ENCODE measurements around the gene RERG.

- TF ChIP-seq CTCF (conservative IDR thresholded peaks at IDR 0.05; ENCODE audit: low read depth, low read length) (no peak), POLR2A (IDR thresholded peaks at IDR 0.05; ENCODE audit: low read depth, low read length) (no peak), MAZ (IDR thresholded peaks at IDR 0.05; ENCODE audit: borderline replicate concordance, low read depth, low read length) (no peak), SMC3 (IDR thresholded peaks at IDR 0.05; ENCODE audit: low read depth, low read length) (no peak), RAD21 (IDR thresholded peaks at IDR 0.05; ENCODE audit: low read length) (no peak), USF2 (IDR thresholded peaks at IDR 0.05; ENCODE audit: low read depth, low read length) (no peak), NFE2L2 (IDR thresholded peaks at IDR 0.05; ENCODE audit: low read depth, low read length) (no peak), RFX5 (IDR thresholded peaks at IDR 0.05; ENCODE audit: low read depth, low read length) (no peak), CEBPB (IDR thresholded peaks at IDR 0.05; ENCODE audit: low read depth, low read length) (peak; percentile 50), FOS (IDR thresholded peaks at IDR 0.05; ENCODE audit: low read depth, low read length) (no peak)
Measured at GRCh38 chr12:15256761-15257160, 35.5 kb upstream of the RERG start.

All from IMR-90 (cell line).